BE2C (cell line): ENCODE results near the gene GRID1.

Source experiments
- DNase-seq: peaks from one replicate; pipeline ENCODE4 v3.0.0-alpha.2; 2020
- H3K27me3 ChIP-seq: fragments of 250-450 bp; sonication (Bioruptor Pico); 2 replicates; pipeline ENCODE4 v1.5.1; 2020; ENCODE audit warnings: mild to moderate bottlenecking
- H3K36me3 ChIP-seq: fragments of 250-450 bp; sonication (Bioruptor Pico); 2 replicates; pipeline ENCODE4 v1.5.1; 2020; ENCODE audit warnings: mild to moderate bottlenecking
- H3K4me1 ChIP-seq: fragments of 250-450 bp; sonication (Bioruptor Pico); 2 replicates; pipeline ENCODE4 v1.5.1; 2020
- H3K4me3 ChIP-seq: 2 replicates; pipeline ENCODE4 v1.5.1; 2011; ENCODE audit warnings: low read depth, low read length
- H3K9me3 ChIP-seq: fragments of 250-450 bp; sonication (Bioruptor Pico); 2 replicates; pipeline ENCODE4 v1.5.1; 2020
- TF ChIP-seq, protein P1 (sequence below): IDR thresholded peaks from 2 replicates; pipeline ENCODE4 v1.5.1; 2012; ENCODE audit warnings: mild to moderate bottlenecking, low read depth, low read length

GRID1 gene

DNA sequence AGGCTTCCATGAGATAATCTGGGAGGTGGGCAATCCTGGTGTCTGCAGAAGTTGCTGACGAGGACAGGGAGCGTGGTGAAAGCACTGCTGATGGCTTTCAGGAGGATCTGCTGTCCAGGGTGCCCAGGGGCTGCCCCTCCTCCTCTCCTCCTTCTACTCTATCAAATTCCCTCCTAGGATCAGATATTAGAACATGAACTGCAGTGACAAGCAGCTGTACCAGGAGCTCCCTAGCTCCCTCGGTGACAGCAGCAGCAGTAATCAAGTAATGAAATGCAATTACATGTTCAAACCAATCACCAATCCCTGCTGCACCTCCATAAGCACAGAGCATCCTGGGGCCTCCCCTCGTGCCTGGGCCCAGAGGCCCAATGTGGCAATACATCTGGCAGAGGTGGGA is 46.9 kb downstream of the GRID1 start:
- TF ChIP-seq, protein P1, sequence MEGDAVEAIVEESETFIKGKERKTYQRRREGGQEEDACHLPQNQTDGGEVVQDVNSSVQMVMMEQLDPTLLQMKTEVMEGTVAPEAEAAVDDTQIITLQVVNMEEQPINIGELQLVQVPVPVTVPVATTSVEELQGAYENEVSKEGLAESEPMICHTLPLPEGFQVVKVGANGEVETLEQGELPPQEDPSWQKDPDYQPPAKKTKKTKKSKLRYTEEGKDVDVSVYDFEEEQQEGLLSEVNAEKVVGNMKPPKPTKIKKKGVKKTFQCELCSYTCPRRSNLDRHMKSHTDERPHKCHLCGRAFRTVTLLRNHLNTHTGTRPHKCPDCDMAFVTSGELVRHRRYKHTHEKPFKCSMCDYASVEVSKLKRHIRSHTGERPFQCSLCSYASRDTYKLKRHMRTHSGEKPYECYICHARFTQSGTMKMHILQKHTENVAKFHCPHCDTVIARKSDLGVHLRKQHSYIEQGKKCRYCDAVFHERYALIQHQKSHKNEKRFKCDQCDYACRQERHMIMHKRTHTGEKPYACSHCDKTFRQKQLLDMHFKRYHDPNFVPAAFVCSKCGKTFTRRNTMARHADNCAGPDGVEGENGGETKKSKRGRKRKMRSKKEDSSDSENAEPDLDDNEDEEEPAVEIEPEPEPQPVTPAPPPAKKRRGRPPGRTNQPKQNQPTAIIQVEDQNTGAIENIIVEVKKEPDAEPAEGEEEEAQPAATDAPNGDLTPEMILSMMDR: no peak

DNA sequence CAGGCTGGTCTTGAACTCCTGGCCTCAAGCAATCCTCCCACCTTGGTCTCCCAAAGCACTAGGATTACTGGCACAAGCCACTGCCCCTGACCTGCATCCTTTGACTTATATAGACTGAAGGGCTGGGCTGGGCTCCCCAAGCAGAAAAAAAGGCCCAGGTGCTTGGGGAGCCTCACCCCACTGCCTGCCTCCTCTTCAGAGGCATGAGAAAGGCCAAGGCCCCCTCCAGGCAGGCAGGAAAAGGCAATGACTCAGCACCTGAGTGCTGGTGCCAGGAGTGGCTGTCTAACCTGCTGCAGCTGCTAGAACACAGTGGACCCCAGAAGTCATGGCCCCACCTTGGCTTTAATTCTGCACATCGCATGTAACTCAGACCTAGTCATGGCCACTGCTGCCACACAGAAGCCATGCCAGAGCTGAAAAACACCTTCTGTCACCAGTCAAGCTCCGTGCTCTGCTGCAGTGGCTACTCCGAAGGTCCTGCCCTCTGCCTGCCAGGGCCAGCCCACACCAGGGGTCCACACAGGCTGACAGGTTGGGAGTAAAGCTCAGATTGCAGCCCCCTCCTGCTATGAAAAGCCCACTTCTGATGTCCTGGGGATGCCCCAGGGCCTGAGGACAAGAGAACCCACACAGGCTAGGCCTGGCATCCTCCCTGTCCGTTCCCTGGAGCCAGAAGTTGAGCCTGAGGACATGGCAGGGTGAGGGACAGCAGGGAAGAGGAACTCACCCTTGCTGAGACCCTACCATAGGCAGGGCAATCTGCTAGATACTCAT is 48.5 kb downstream of the GRID1 start:
- no peaks in the 10 kb centered on the region for H3K9me3 ChIP-seq
- no peaks in the 10 kb centered on the region for H3K36me3 ChIP-seq
- DNase-seq: no peak
- H3K27me3 ChIP-seq: no peaks in the 10 kb centered on the region
- TF ChIP-seq, protein P1: no peak
- no peak overlapping the region for H3K4me3 ChIP-seq
- H3K4me1 ChIP-seq: peaks cover 63% of the 10 kb centered on the region

More for the DNA sequence above, 46.9 kb downstream of the GRID1 start:
- peaks cover 50% of the 10 kb centered on the region for H3K4me1 ChIP-seq
- DNase-seq: peak; percentile 72
- no peaks in the 10 kb centered on the region for H3K27me3 ChIP-seq
- H3K36me3 ChIP-seq: no peaks in the 10 kb centered on the region
- H3K4me3 ChIP-seq: no peak overlapping the region
- no peaks in the 10 kb centered on the region for H3K9me3 ChIP-seq

DNA sequence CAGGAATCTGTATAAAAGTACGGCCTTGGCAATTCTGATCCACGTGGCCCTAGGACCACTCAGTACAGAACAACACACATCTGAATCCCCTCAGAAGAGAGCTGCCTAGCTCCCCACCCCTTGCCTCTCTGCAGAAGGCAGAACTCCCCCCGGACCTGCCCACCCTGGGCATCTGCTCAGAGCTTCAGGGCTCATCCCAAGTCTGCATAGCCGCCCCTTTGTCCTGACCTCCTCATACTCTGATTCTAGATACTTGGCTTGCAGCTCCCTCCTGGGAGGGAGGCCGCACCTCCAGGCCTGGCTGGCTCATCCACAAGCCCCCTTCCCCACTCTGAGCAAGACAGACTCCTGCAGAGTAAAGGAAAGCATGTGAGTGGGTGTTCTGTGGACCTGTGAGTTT is 49.6 kb downstream of the GRID1 start:
- H3K27me3 ChIP-seq: no peaks in the 10 kb centered on the region
- no peaks in the 10 kb centered on the region for H3K9me3 ChIP-seq

DNA sequence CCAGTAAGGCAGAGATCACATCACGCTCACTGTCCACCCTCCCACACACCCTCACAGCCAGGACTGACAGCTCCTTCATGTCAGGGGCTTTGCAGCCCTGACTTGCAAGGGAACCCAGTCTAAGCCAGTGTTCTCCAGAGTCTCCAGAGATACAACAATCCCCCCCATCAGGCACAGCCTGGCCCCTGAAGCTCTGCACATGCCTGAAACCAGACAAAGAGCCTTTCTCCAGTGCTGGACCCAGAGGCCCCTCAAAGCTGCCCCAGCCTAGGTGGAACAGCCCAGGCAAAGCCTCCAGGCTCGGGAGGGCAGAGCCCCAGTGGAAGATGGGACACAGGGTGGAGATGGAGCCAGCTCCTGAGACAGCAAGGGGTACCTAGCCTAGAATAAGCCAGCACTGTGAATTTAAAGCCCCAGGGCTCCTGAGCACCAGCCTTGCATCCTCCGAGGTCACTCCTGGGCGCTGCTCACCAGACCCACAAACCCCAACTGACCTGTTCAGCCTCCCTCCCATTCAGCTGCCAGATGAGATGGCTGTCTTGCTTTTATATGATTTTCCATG is 50.2 kb downstream of the GRID1 start:
- no peaks in the 10 kb centered on the region for H3K9me3 ChIP-seq
- H3K4me1 ChIP-seq: peaks cover 62% of the 10 kb centered on the region
- DNase-seq: no peak
- H3K4me3 ChIP-seq: no peak overlapping the region
- TF ChIP-seq, protein P1: no peak
- no peaks in the 10 kb centered on the region for H3K36me3 ChIP-seq
- no peaks in the 10 kb centered on the region for H3K27me3 ChIP-seq

More for the DNA sequence above, 49.6 kb downstream of the GRID1 start:
- H3K4me1 ChIP-seq: peaks cover 68% of the 10 kb centered on the region
- TF ChIP-seq, protein P1: no peak
- H3K36me3 ChIP-seq: no peaks in the 10 kb centered on the region
- DNase-seq: no peak
- no peak overlapping the region for H3K4me3 ChIP-seq

DNA sequence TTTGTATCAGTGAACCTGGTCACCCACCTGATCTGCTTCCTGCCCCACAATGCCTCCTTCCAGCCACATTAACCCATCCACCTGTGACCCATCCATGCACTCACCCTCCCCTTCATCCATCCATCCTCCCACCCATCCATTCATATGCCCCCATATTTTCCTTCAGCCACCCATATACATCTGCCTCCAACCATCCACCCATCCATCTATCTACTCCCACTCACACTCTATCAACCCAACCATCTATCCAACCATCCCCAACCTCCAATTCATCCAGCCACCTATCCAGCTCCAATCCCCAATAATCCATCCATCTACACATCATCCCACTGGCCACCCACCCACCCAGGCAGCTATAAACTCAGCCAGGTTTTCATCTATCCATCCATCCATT is 51.0 kb downstream of the GRID1 start:
- Histone ChIP-seq H3K9me3 (no peaks in the 10 kb centered on the region), H3K4me3 (no peak overlapping the region), H3K4me1 (peaks cover 68% of the 10 kb centered on the region), H3K27me3 (no peaks in the 10 kb centered on the region), H3K36me3 (no peaks in the 10 kb centered on the region)
- TF ChIP-seq, protein P1: no peak
- no peak for DNase-seq
